Immature natural killer cell (primary cell): ENCODE measurements around the gene RNF126. TPM values are rescaled to one million over a fixed set of nuclear protein-coding genes. Genes with fewer than 3 reads are reported as not detected.
A peak's percentile ranks its signal among the peaks of the same experiment; 100 is the strongest.
"Not testable (repeated sequence)": the region's sequence is repeated elsewhere in the genome, so short reads cannot be mapped to it uniquely, and the experiment has no call there.

ENCODE experiments used
- DNase-seq, 3 donors: peaks; one replicate each; pipeline ENCODE4 v3.0.0; 2022; ENCODE audit warnings: mixed read lengths in 1 of 3
- H3K27ac Mint-ChIP-seq, 6 donors: one replicate each; pipeline ENCODE4 v1.8.0; 2020; ENCODE audit warnings: mixed read lengths in 6 of 6, mild to moderate bottlenecking in 5 of 6, inconsistent platforms in 4 of 6, moderate library complexity in 3 of 6
- H3K27me3 Mint-ChIP-seq, 3 donors: one replicate each; pipeline ENCODE4 v1.8.0; 2020 to 2021; ENCODE audit warnings: low read depth in 3 of 3, mild to moderate bottlenecking in 3 of 3, mixed read lengths in 3 of 3, moderate library complexity in 3 of 3, inconsistent platforms in 1 of 3
- H3K36me3 Mint-ChIP-seq, 3 donors: one replicate each; pipeline ENCODE4 v1.8.0; 2020; ENCODE audit warnings: mixed read lengths in 3 of 3, inconsistent platforms in 2 of 3, mild to moderate bottlenecking in 2 of 3
- H3K4me1 Mint-ChIP-seq, 2 donors: one replicate each; pipeline ENCODE4 v1.8.0; 2020; ENCODE audit warnings: inconsistent platforms in 2 of 2, mild to moderate bottlenecking in 2 of 2, mixed read lengths in 2 of 2, moderate library complexity in 1 of 2
- H3K4me3 Mint-ChIP-seq, 5 donors: one replicate each; pipeline ENCODE4 v1.8.0; 2020; ENCODE audit warnings: mild to moderate bottlenecking in 5 of 5, mixed read lengths in 5 of 5, inconsistent platforms in 3 of 5, moderate library complexity in 3 of 5
- H3K9me3 Mint-ChIP-seq, 6 donors: one replicate each; pipeline ENCODE4 v1.8.0; 2020; ENCODE audit warnings: mild to moderate bottlenecking in 6 of 6, mixed read lengths in 6 of 6, inconsistent platforms in 4 of 6, moderate library complexity in 3 of 6
- polyA plus RNA-seq, 3 donors: library from polyadenylated mRNA; unstranded; fragments of 300-500 nt; fragmentation: Illumina TruSeq; gene quantifications; one replicate each; pipeline ENCODE4 v1.2.3, GENCODE V29; 2021

The RNF126 gene
- polyA plus RNA-seq, 3 donors from 2014 or later = 78.7 to 119 (median 94.4) TPM

- Mint-ChIP-seq H3K36me3 (no peaks in the 10 kb centered on the region), H3K4me3 (peak overlapping the region; percentile 79 to 87 (median 86)), H3K4me1 (peaks cover 17 to 27% of the 10 kb centered on the region in 2 donors), H3K27me3 (peaks cover 0 to 3% (median 1%) of the 10 kb centered on the region in 3 donors), H3K27ac (peak overlapping the region; percentile 80 to 94 (median 86)), H3K9me3 (no peaks in the 10 kb centered on the region)
- DNase-seq = peak; percentile 16 to 34 (median 18)
These were observed 52.8 kb downstream of the RNF126 start for GRCh38 chr19:610071-610800.

GRCh38 chr19:609004-609346, 54.0 kb downstream of the RNF126 start:
- Mint-ChIP-seq H3K27ac (no peak overlapping the region), H3K4me1 (peaks cover 17 to 25% of the 10 kb centered on the region in 2 donors), H3K9me3 (no peaks in the 10 kb centered on the region), H3K4me3 (no peak overlapping the region), H3K36me3 (no peaks in the 10 kb centered on the region), H3K27me3 (peaks cover 0 to 3% (median 0%) of the 10 kb centered on the region in 3 donors)
- peak; percentile 36 to 46 (median 37) for DNase-seq

- H3K4me1 Mint-ChIP-seq = peaks cover 17 to 25% of the 10 kb centered on the region in 2 donors
- H3K9me3 Mint-ChIP-seq = no peaks in the 10 kb centered on the region
- H3K4me3 Mint-ChIP-seq = peak overlapping the region in 1 of 5 donors; percentile 68
- no peaks in the 10 kb centered on the region for H3K36me3 Mint-ChIP-seq
- no peak for DNase-seq
- H3K27ac Mint-ChIP-seq = peak overlapping the region in 2 of 6 donors; percentile 35 to 45
- peaks cover 0 to 3% (median 0%) of the 10 kb centered on the region in 3 donors for H3K27me3 Mint-ChIP-seq
These were observed 54.6 kb downstream of the RNF126 start for GRCh38 chr19:608155-609003.

GRCh38 chr19:607301-608154, 55.5 kb downstream of the RNF126 start:
- Mint-ChIP-seq H3K4me3 (no peak overlapping the region), H3K27me3 (peaks cover 0 to 3% (median 0%) of the 10 kb centered on the region in 3 donors), H3K36me3 (no peaks in the 10 kb centered on the region), H3K9me3 (peaks cover 0 to under 1% (median 0%) of the 10 kb centered on the region in 6 donors), H3K4me1 (peaks cover 17 to 25% of the 10 kb centered on the region in 2 donors), H3K27ac (peak overlapping the region in 2 of 6 donors; percentile 39 to 40)
- DNase-seq = no peak

GRCh38 chr19:605061-605971, 57.7 kb downstream of the RNF126 start:
- H3K4me3 Mint-ChIP-seq = peak overlapping the region in 2 of 5 donors; percentile 64 to 65
- H3K27me3 Mint-ChIP-seq, H3K9me3 Mint-ChIP-seq, H3K36me3 Mint-ChIP-seq, DNase-seq, H3K27ac Mint-ChIP-seq: not testable (repeated sequence)
- peaks cover 5 to 12% of the 10 kb centered on the region in 2 donors for H3K4me1 Mint-ChIP-seq

GRCh38 chr19:604355-604754, 58.7 kb downstream of the RNF126 start:
- peaks cover 0 to 7% of the 10 kb centered on the region in 2 donors for H3K4me1 Mint-ChIP-seq
- H3K27me3 Mint-ChIP-seq = peaks cover 0 to 7% (median 0%) of the 10 kb centered on the region in 3 donors
- no peak overlapping the region for H3K27ac Mint-ChIP-seq
- DNase-seq = peak; percentile 26 to 34 (median 32)
- no peak overlapping the region for H3K4me3 Mint-ChIP-seq
- H3K9me3 Mint-ChIP-seq = peaks cover 0 to 1% (median 0%) of the 10 kb centered on the region in 6 donors
- H3K36me3 Mint-ChIP-seq = no peaks in the 10 kb centered on the region

GRCh38 chr19:603779-604178, 59.2 kb downstream of the RNF126 start:
- not testable (repeated sequence) for H3K9me3 Mint-ChIP-seq, H3K4me1 Mint-ChIP-seq, H3K36me3 Mint-ChIP-seq, H3K27me3 Mint-ChIP-seq, DNase-seq, H3K27ac Mint-ChIP-seq, H3K4me3 Mint-ChIP-seq

- H3K27ac Mint-ChIP-seq, DNase-seq: not testable (repeated sequence)
These were observed 59.7 kb downstream of the RNF126 start for GRCh38 chr19:603302-603639.

GRCh38 chr19:602391-603301, 60.4 kb downstream of the RNF126 start:
- Mint-ChIP-seq H3K27me3 (peaks cover 0 to 7% (median 0%) of the 10 kb centered on the region in 3 donors), H3K9me3 (peaks cover 0 to 1% (median 0%) of the 10 kb centered on the region in 6 donors), H3K27ac (no peak overlapping the region), H3K36me3 (no peaks in the 10 kb centered on the region), H3K4me1 (no peaks in the 10 kb centered on the region), H3K4me3 (no peak overlapping the region)
- DNase-seq = no peak

More at GRCh38 chr19:603302-603639, 59.7 kb downstream of the RNF126 start:
- H3K36me3 Mint-ChIP-seq, H3K4me3 Mint-ChIP-seq, H3K9me3 Mint-ChIP-seq, H3K4me1 Mint-ChIP-seq, H3K27me3 Mint-ChIP-seq: not testable (repeated sequence)

GRCh38 chr19:601790-602189, 61.2 kb downstream of the RNF126 start:
- Mint-ChIP-seq H3K36me3 (no peaks in the 10 kb centered on the region), H3K9me3 (peaks cover 0 to 1% (median 0%) of the 10 kb centered on the region in 6 donors), H3K4me3 (no peak overlapping the region), H3K27ac (no peak overlapping the region), H3K27me3 (peaks cover 0 to 7% (median 0%) of the 10 kb centered on the region in 3 donors), H3K4me1 (no peaks in the 10 kb centered on the region)
- DNase-seq = no peak

- Mint-ChIP-seq H3K4me1 (no peaks in the 10 kb centered on the region), H3K27me3 (peaks cover 0 to 7% (median 0%) of the 10 kb centered on the region in 3 donors), H3K36me3 (no peaks in the 10 kb centered on the region), H3K27ac (no peak overlapping the region), H3K9me3 (peaks cover 0 to 1% (median 0%) of the 10 kb centered on the region in 6 donors), H3K4me3 (no peak overlapping the region)
- no peak for DNase-seq
These were observed 61.7 kb downstream of the RNF126 start for GRCh38 chr19:601310-601709.
